Neutrophil (primary cell): ENCODE data around the gene EIF2S3.
A peak's percentile ranks its signal among the peaks of the same experiment; 100 is the strongest.

Experiments used
- H3K27ac ChIP-seq: fragments of 200-600 bp; sonication (generic); 2 replicates; pipeline ENCODE4 v1.5.1; 2016; ENCODE audit warnings: mild to moderate bottlenecking, moderate library complexity
- H3K27me3 ChIP-seq: fragments of 200-600 bp; sonication (generic); 2 replicates; pipeline ENCODE4 v1.6.0; 2016; ENCODE audit warnings: mild to moderate bottlenecking
- H3K36me3 ChIP-seq: fragments of 200-600 bp; sonication (generic); 2 replicates; pipeline ENCODE4 v1.5.1; 2017
- H3K4me1 ChIP-seq, 2 experiments: fragments of 200-600 bp in 1 of 2; sonication (generic) in 1 of 2; 1 replicate in 1 of 2; 2 replicates in 1 of 2; pipeline versions ENCODE4 v1.5.1 to v1.6.1; 2013 to 2016; ENCODE audit warnings: low read depth in 1 of 2, low read length in 1 of 2, mild to moderate bottlenecking in 1 of 2, moderate library complexity in 1 of 2; ENCODE audit not compliant: control insufficient read depth in 1 of 2, insufficient read depth in 1 of 2
- H3K4me3 ChIP-seq, 2 experiments: fragments of 200-600 bp in 1 of 2; sonication (generic) in 1 of 2; 1 replicate in 1 of 2; 2 replicates in 1 of 2; pipeline ENCODE4 v1.5.1; 2013 to 2016; ENCODE audit warnings: low read depth in 1 of 2, low read length in 1 of 2, mild to moderate bottlenecking in 1 of 2, moderate library complexity in 1 of 2
- H3K9me3 ChIP-seq: fragments of 200-600 bp; sonication (generic); 2 replicates; pipeline ENCODE4 v1.5.1; 2016
- TF ChIP-seq, protein P1 (sequence below): fragments of 200-600 bp; sonication (generic); IDR thresholded peaks from 2 replicates; pipeline ENCODE4 v1.5.1; 2016; ENCODE audit warnings: antibody characterized with exemption

The EIF2S3 gene

DNA sequence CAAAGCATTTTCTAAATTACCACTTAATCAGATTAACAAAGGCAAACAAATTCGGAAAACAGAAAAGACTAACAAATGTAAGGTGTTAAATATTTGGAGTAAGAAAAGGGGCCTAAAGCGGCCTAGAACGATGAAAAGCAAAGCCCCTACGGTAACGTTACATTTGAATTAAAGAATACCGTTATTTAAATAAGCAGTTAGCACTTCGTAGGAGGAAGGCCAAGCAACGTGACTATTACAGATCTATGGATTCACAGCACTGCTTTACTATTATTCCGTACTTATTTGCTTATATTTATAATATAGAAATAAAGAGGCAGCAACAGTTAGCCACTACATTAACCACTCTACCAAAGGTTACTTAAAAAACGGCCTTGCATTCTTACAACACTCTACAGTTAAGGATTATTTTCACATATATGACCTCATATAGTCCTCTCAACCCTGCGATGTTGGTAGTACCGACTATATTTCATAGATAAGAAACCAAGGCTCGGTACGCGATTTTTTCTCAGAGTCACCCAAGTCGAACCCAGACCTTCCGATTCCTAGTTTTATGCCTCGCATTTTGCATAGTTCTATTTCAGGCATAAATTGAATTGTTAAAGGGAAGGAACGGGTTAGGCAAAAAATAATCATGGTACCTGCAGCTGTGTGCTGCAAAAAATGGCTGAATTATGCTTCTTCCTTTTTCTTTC lies 30.6 kb upstream of the EIF2S3 start:
- H3K9me3 ChIP-seq: no peaks in the 10 kb centered on the region
- H3K27me3 ChIP-seq: no peaks in the 10 kb centered on the region
- TF ChIP-seq, protein P1, sequence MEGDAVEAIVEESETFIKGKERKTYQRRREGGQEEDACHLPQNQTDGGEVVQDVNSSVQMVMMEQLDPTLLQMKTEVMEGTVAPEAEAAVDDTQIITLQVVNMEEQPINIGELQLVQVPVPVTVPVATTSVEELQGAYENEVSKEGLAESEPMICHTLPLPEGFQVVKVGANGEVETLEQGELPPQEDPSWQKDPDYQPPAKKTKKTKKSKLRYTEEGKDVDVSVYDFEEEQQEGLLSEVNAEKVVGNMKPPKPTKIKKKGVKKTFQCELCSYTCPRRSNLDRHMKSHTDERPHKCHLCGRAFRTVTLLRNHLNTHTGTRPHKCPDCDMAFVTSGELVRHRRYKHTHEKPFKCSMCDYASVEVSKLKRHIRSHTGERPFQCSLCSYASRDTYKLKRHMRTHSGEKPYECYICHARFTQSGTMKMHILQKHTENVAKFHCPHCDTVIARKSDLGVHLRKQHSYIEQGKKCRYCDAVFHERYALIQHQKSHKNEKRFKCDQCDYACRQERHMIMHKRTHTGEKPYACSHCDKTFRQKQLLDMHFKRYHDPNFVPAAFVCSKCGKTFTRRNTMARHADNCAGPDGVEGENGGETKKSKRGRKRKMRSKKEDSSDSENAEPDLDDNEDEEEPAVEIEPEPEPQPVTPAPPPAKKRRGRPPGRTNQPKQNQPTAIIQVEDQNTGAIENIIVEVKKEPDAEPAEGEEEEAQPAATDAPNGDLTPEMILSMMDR: no peak
- H3K27ac ChIP-seq: peak overlapping the region; percentile 97
- no peaks in the 10 kb centered on the region for H3K36me3 ChIP-seq
- H3K4me3 ChIP-seq: peak overlapping the region; percentile 72 to 73
- peaks cover 7 to 21% of the 10 kb centered on the region in 2 experiments for H3K4me1 ChIP-seq

DNA sequence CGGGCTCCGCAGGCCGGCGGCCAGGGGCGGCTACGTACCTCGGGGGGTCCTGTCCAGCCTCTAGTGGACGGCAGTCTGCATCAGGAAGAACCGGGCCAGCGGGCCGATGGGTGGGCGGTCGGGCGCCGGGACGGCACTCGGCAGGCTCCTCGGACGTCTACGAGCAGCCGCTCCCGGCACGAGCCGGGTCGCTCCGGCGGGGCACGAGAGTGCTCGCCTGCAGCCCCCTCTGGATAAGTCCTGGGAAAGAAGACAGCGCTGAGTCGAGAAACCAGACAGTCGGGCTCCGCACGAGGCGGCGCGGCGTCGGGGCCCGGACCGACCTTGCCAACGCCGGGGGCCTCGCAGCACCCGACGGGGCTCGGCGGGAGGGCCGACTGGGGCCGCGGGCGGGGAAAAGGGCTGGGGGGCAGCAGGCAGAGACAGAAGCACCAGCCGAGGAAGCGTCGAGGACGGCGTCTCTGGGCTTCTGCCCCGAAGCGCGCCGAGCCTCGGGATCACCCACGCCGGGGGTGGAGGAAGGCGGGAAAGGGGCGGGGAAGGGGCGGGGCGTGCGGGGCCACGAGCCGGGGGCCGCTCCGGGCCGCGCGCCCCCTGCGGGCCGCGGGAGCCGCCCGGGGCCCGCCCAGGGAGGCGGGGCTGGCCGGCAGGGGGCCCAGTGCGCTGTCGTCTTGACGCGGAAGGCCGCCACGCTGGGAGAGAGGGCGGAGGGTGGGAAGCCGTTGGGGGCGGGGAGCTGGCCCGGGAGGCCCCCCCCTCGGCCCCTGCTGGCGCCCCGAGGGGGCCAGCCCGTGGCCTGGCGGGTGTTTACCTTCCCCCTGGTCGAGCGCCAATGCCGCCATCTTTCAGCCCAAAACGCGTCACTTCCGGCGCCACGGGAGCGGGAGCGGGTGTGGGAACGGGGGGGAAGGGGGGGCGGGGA lies 29.7 kb upstream of the EIF2S3 start:
- Histone ChIP-seq H3K27me3 (no peaks in the 10 kb centered on the region), H3K4me3 (peak overlapping the region; percentile 72 to 80), H3K4me1 (peaks cover 7 to 21% of the 10 kb centered on the region in 2 experiments), H3K27ac (peak overlapping the region; percentile 97), H3K9me3 (no peaks in the 10 kb centered on the region), H3K36me3 (no peaks in the 10 kb centered on the region)
- TF ChIP-seq, protein P1: peak; percentile 50

DNA sequence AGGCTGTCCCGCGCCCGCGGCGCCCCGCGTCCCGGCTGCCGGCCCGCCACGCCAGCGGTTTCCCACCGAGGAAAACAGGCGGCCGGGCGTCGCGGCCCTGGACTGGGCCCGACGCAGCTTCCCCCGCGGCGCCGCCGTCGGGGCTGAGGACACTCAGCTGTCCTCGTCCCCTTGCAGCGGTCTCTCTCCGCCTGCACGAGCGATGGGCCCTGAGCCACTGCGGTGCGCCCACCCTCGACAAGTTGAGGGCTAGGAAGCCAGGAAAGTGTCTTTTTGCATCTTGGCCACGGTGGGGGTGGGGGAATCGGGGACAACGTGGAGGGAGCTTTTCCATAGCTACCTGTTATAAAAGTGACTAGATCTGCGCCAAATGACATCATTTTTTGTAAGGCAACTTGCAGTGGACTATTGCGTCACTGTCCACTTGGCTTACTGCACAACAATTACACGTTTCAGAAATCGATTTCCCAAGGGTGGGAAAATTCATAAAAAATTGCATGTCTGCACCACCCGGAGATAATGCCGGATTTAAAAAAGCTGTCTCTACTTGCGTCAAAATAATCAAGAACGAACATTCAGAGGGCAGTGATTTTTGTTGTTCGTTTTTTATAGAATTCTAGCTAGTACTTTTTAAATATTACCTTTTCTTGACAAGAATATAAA lies 28.9 kb upstream of the EIF2S3 start:
- peaks cover 7 to 21% of the 10 kb centered on the region in 2 experiments for H3K4me1 ChIP-seq
- H3K36me3 ChIP-seq: no peaks in the 10 kb centered on the region
- peak overlapping the region; percentile 72 to 80 for H3K4me3 ChIP-seq
- TF ChIP-seq, protein P1: no peak
- H3K27me3 ChIP-seq: no peaks in the 10 kb centered on the region
- H3K9me3 ChIP-seq: no peaks in the 10 kb centered on the region
- peak overlapping the region; percentile 97 for H3K27ac ChIP-seq

DNA sequence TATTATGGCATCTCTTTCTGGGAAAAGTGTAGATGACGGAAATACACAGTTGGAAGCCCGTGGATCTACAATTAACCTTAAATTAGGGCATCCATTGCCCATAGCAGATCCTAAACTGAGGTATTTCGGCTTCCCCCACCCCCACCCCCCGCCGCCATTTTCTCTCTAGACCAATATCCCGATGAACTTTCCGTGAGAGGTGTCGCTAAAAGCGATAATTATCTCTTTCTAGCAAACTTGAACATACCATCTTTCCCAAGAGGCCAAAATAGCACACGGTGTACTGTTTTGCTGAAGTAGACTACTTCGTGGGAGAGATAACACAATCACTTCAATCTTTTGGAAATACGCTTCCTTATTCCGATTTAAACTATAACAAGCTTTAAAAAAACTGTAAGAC lies 28.3 kb upstream of the EIF2S3 start:
- peak overlapping the region; percentile 97 for H3K27ac ChIP-seq
- peak overlapping the region; percentile 72 to 80 for H3K4me3 ChIP-seq

DNA sequence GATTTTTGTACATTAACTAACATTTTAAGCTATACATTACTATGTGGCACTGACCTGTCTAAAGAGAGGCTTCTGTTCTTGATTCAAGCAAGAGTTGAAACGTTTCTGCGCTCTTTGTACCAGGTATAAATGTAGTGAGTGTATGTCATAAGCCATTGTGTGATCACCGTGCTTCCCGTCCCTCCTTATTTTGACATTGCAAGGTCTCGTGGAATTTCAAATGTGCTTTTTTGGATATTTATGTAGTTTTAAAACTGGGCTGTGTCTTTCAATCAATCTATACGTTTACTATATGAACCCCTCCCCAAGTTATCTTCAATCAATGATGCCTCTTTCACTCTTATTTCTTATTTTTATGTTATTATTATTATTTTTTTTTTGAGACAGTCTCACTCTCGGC lies 27.7 kb upstream of the EIF2S3 start, which contains the start of gene KLHL15:
TSS of gene KLHL15 (minus strand) at position 101 of the 400 bp plus-strand sequence. CDS start 20,493 bp downstream, outside the sequence.
- H3K27ac ChIP-seq: peak within 1 kb of the TSS; percentile 97
- TF ChIP-seq, protein P1: no peak
- H3K4me1 ChIP-seq: peaks cover 7 to 21% of the 10 kb centered on the region in 2 experiments
- peak within 1 kb of the TSS; percentile 72 to 80 for H3K4me3 ChIP-seq
- no peaks in the 10 kb centered on the region for H3K27me3 ChIP-seq
- H3K9me3 ChIP-seq: no peaks in the 10 kb centered on the region
- H3K36me3 ChIP-seq: no peaks in the 10 kb centered on the region

More for the DNA sequence above, 28.3 kb upstream of the EIF2S3 start:
- H3K36me3 ChIP-seq: no peaks in the 10 kb centered on the region
- TF ChIP-seq, protein P1: no peak
- peaks cover 7 to 21% of the 10 kb centered on the region in 2 experiments for H3K4me1 ChIP-seq
- no peaks in the 10 kb centered on the region for H3K9me3 ChIP-seq
- no peaks in the 10 kb centered on the region for H3K27me3 ChIP-seq
